Activated CD4-positive, alpha-beta T cell treated with anti-CD3 and anti-CD28 coated beads, Interleukin-2, amount 10 ng/mL, durations not matched to agents 7 days and 5 days (primary cell): ENCODE data around the gene KRTAP12-3. TPM values are rescaled to one million over a fixed set of nuclear protein-coding genes. Genes with fewer than 3 reads are reported as not detected.
"Not testable (repeated sequence)": the region's sequence is repeated elsewhere in the genome, so short reads cannot be mapped to it uniquely, and the experiment has no call there.

ENCODE experiments used
- CTCF ChIA-PET: fragments of 350-600 bp; sonication (Branson Sonifier 250); formaldehyde crosslinking; loops from one replicate; lab custom pipeline; 2021; ENCODE audit warnings: antibody characterized with exemption; lab: Charles Lee
- POLR2A ChIA-PET: fragments of 350-600 bp; sonication (Branson Sonifier 250); formaldehyde crosslinking; loops from one replicate; lab custom pipeline; 2021; ENCODE audit warnings: antibody characterized with exemption; lab: Charles Lee
- DNase-seq: peaks from one replicate; pipeline ENCODE4 v3.0.0-alpha.2; 2020
- H3K27ac Mint-ChIP-seq: one replicate; pipeline ENCODE4 v1.8.0; 2021; ENCODE audit warnings: mild to moderate bottlenecking, moderate library complexity, mixed read lengths
- H3K27me3 Mint-ChIP-seq: one replicate; pipeline ENCODE4 v1.8.0; 2021; ENCODE audit warnings: mixed read lengths
- H3K36me3 Mint-ChIP-seq: one replicate; pipeline ENCODE4 v1.8.0; 2021; ENCODE audit warnings: low read depth, mixed read lengths
- H3K4me1 Mint-ChIP-seq: one replicate; pipeline ENCODE4 v1.8.0; 2021; ENCODE audit warnings: mixed read lengths
- H3K4me3 Mint-ChIP-seq: one replicate; pipeline ENCODE4 v1.8.0; 2021; ENCODE audit warnings: mild to moderate bottlenecking, moderate library complexity, mixed read lengths
- H3K9me3 Mint-ChIP-seq: one replicate; pipeline ENCODE4 v1.8.0; 2021; ENCODE audit warnings: mixed read lengths
- total RNA-seq, 2 experiments: library from RNA; stranded (reverse); gene quantifications; one replicate each; pipeline ENCODE4 v1.2.3, GENCODE V29; 2021

KRTAP12-3 gene, protein sequence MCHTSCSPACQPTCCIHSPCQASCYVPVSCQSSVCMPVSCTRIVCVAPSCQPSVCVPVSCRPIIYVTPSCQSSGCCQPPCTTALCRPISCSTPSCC
- total RNA-seq, result not detected

DNA sequence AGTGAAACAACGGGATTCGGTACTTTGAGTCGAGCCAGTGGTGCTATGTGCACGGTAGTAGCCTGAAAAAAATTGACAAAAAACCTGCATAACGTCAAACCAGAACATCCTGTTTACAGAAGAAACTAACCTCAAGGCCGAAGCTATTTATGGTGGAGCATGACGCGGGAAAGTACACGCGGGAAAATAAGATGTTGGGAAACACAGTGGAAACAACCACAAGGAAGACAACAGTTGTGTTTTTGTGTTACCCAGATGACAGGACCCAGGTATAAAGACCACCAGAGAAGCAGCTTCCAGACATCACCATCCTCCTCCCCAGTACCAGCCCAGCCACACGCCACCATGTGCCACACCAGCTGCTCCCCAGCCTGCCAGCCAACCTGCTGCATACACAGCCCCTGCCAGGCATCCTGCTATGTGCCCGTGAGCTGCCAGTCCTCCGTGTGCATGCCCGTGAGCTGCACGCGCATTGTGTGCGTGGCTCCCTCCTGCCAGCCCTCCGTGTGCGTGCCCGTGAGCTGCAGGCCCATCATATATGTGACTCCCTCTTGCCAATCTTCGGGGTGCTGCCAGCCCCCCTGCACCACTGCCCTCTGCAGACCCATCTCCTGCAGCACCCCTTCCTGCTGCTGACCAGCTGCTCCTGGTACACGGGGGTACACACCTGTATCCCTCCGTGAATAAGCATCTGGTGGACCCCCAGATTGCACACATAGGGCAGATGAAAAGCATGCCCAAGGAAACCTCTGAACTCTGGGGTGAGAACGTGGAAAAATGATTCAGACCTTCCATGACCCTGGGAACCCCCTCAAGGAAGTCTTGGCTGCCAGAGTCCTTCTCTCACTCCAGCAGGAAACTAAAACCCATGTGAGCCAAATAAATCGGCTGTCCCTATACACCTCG lies at the start of gene KRTAP12-3:
Gene KRTAP12-3 (plus strand): TSS at position 298 of the 906 bp plus-strand sequence. CDS start 48 bp downstream, at position 346.
- POLR2A ChIA-PET, result no interaction called here
- H3K4me1 Mint-ChIP-seq, result peaks cover 61% of the 10 kb centered on the region
- peak; percentile 61 for DNase-seq
- peaks cover 67% of the 10 kb centered on the region for H3K9me3 Mint-ChIP-seq
- peak within 1 kb of the TSS; percentile 99 for H3K27ac Mint-ChIP-seq
- H3K27me3 Mint-ChIP-seq, result peaks cover 8% of the 10 kb centered on the region
- H3K4me3 Mint-ChIP-seq, result peak within 1 kb of the TSS; percentile 55
- CTCF ChIA-PET, result interaction anchor here (0.7 kb wide), 2 partner anchors 10 to 32 kb away, joined by 3 read pairs; no protein-coding TSS in a partner anchor
- peaks cover 66% of the 10 kb centered on the region for H3K36me3 Mint-ChIP-seq

DNA sequence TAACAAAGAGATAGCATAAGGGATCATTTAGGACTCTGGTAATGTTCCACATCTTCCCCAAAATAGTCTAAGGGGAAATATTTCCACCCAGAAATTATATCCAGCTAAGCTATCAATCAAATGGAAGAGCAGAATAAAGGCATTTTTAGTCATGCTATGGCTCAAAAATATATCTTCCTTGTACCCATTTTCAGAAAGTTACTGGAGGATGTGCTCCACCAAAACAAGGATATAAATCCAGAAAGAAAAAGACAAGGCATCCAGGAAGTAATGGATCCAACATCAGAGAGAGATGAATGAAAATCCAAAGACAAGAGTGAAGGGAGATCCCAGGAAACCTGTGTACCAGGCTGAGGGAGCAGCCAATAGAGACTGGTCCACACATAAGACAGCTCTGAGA lies 48.5 kb upstream of the KRTAP12-3 start:
- H3K4me1 Mint-ChIP-seq, result no peaks in the 10 kb centered on the region
- H3K27ac Mint-ChIP-seq, result no peak overlapping the region
- peaks cover 30% of the 10 kb centered on the region for H3K9me3 Mint-ChIP-seq
- POLR2A ChIA-PET, result no interaction called here
- CTCF ChIA-PET, result interaction anchor here (1.0 kb wide), 1 partner anchor 18 kb away, joined by 3 read pairs; the partner anchor contains the start of gene KRTAP10-9
- H3K27me3 Mint-ChIP-seq, result peaks cover 17% of the 10 kb centered on the region
- no peak overlapping the region for H3K4me3 Mint-ChIP-seq
- H3K36me3 Mint-ChIP-seq, result peaks cover 4% of the 10 kb centered on the region
- DNase-seq, result no peak

DNA sequence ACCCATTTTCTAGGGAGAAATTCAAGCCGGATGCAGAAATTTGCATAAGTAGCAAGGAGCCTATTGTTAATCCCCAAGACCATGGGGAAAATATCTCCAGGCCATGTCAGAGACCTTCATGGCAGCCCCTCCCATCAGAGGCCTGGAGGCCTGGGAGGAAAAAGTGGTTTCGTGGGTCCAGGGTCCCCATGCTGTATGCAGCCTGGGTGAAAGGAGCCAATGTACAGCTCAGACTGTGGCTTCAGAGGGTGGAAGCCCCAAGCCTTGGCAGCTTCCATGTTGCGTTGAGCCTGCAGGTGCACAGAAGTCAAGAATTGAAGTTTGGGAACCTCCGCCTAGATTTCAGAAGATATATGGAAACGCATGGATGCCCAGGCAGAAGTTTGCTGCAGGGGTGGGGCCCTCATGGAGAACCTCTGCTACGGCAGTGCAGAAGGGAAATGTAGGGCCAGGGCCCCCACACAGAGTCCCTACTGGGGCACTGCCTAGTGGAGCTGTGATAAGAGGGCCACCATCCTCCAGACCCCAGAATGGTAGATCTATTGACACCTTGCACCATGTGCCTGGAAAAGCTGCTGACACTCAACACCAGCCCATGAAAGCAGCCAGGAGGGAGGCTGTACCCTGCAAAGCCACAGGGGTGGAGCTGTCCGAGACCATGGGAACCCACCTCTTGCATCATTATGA lies 47.4 kb upstream of the KRTAP12-3 start:
- CTCF ChIA-PET, POLR2A ChIA-PET, H3K4me3 Mint-ChIP-seq, H3K27ac Mint-ChIP-seq, DNase-seq, H3K4me1 Mint-ChIP-seq, H3K36me3 Mint-ChIP-seq: not testable (repeated sequence)
- Mint-ChIP-seq H3K9me3 (peaks cover 23% of the 10 kb centered on the region), H3K27me3 (peaks cover 11% of the 10 kb centered on the region)

DNA sequence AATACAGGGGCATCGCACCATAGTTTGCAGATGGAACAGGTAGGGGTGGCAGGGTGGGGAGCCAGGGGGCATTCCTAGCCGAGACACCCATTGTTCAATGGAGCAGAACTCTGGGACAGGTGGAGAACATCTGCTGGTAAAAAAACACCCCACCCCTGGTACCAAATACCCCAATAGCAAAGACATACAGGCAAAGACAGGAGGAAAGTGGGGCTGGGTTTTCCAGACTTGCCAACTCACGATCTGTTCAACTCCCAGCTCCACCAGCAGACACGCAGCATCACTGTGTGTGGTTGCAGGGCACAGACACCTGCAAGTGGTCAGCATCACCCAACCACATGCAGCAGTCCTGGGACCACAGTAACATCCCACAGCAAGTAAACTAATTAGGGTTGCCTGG lies 46.2 kb upstream of the KRTAP12-3 start:
- Mint-ChIP-seq H3K27ac (no peak overlapping the region), H3K27me3 (peaks cover 6% of the 10 kb centered on the region), H3K4me3 (no peak overlapping the region), H3K36me3 (peaks cover 4% of the 10 kb centered on the region), H3K4me1 (peaks cover 5% of the 10 kb centered on the region), H3K9me3 (peaks cover 23% of the 10 kb centered on the region)
- ChIA-PET POLR2A (no interaction called here), CTCF (no interaction called here)
- no peak for DNase-seq

DNA sequence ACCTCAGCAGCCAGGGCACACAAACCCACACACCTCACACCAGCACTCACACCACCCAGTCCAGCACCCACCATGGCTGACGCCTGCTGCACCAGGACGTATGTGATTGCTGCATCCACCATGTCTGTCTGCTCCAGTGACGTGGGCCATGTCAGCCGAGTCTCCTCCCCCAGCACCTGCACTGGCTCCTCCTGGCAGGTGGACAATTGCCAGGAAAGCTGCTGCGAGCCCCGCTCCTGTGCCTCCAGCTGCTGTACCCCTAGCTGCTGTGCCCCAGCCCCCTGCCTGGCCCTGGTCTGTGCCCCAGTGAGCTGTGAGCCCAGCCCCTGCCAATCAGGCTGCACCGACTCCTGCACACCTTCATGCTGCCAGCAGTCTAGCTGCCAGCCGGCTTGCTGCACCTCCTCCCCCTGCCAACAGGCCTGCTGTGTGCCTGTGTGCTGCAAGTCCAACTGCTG lies 45.7 kb upstream of the KRTAP12-3 start, which contains the start of gene KRTAP10-8:
Gene KRTAP10-8 (plus strand): TSS at position 51 of the 458 bp plus-strand sequence. CDS start 22 bp downstream, at position 73.
- Mint-ChIP-seq H3K4me1 (peaks cover 5% of the 10 kb centered on the region), H3K4me3 (no peak within 1 kb of the TSS), H3K27me3 (peaks cover 4% of the 10 kb centered on the region), H3K27ac (no peak within 1 kb of the TSS), H3K36me3 (peaks cover 4% of the 10 kb centered on the region), H3K9me3 (peaks cover 23% of the 10 kb centered on the region)
- POLR2A ChIA-PET, result no interaction called here
- no peak for DNase-seq
- CTCF ChIA-PET, result no interaction called here

DNA sequence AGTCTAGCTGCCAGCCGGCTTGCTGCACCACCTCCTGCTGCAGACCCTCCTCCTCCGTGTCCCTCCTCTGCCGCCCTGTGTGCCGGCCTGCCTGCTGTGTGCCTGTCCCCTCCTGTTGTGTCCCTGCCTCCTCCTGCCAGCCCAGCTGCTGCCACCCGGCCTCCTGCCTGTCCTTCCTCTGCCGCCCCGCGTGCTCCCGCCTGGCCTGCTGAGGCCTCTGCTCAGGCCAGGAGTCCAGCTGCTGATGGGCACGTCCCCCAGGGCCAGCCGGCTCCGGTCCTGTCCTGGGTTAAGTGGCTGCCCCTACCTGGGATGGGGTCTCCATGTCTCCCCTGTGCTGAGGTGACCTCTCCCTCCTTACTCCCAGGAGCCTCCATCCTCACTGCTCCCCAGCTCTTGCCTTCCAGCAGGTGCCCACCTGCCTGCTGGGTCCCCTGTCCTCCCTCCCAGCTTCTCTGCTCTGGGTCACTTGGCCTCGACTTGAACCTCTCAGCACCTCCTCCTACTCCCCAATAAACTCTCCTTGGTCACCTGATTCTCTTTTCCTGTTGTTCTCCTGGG lies 45.0 kb upstream of the KRTAP12-3 start:
- Mint-ChIP-seq H3K27me3 (peaks cover 3% of the 10 kb centered on the region), H3K27ac (no peak overlapping the region), H3K9me3 (peaks cover 24% of the 10 kb centered on the region), H3K4me3 (no peak overlapping the region), H3K36me3 (peaks cover 4% of the 10 kb centered on the region), H3K4me1 (peaks cover 6% of the 10 kb centered on the region)
- DNase-seq, result no peak
- CTCF ChIA-PET, result no interaction called here
- POLR2A ChIA-PET, result no interaction called here

DNA sequence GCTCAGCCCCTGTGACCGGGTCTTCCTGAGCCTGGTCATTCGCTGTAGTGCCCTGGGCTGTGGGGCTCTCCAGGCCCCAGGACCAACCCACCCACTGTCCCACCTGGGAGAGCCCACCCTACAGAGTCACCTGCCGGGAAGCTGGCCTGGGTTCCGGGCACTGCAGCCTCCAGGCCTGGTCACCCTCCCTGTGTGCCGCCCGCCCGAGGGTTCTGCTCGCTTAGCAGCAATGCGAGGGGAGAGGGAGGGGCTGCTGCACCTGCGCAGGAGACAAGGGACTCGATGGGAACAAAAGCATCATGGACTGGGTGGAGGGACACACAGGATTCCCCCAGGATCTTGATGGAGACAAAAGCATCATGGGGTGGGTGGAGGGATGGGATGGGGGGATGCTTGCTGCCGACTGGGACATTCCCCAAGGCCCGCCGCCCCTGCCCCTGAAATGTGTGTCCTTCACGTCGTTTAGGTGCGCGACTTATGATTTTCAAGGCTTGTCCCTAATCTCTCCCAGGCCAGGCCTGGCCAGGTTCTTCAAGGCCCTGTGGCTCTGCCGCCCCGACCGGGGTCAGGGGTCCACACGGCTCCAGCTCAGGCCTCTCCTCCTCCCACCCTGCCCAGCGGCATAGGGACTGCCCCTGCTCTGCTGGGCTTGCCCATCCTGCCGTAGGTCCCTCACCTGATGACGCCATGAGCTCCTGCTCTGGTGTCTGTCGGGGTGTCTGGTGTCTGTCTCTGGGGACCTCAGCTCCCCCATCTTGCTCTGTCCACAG lies 44.2 kb upstream of the KRTAP12-3 start:
- peaks cover 1% of the 10 kb centered on the region for H3K27me3 Mint-ChIP-seq
- POLR2A ChIA-PET, result no interaction called here

DNA sequence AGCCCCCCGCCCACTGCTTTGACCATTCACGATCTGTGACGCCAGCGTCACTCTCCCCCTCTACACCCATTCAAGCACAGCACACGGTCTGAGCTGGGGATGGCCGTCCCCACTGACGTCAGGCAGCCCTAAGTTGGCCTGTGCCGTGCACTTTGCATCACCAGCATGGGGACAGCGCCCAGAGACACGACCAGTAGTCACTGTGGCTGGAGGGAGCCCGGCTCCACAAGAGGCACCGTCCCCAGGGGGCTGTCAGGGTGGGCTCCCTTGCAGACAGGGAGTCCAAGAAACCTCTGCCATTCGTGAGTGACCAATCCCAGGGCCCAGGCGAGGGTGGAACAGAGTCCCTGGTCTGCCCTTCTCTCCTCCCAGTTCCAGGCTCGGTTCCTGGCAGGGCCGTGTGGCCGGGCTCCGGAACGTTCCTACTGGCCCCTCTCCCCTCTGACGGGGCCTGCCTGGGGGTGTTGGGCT lies 43.5 kb upstream of the KRTAP12-3 start:
- peaks cover 15% of the 10 kb centered on the region for H3K36me3 Mint-ChIP-seq
- peaks cover 1% of the 10 kb centered on the region for H3K27me3 Mint-ChIP-seq
- ChIA-PET CTCF (no interaction called here), POLR2A (no interaction called here)
- H3K27ac Mint-ChIP-seq, result no peak overlapping the region
- DNase-seq, result no peak
- H3K9me3 Mint-ChIP-seq, result peaks cover 34% of the 10 kb centered on the region
- H3K4me1 Mint-ChIP-seq, result peaks cover 20% of the 10 kb centered on the region
- no peak overlapping the region for H3K4me3 Mint-ChIP-seq

More for the DNA sequence above, 44.2 kb upstream of the KRTAP12-3 start:
- Mint-ChIP-seq H3K9me3 (peaks cover 31% of the 10 kb centered on the region), H3K4me3 (no peak overlapping the region), H3K36me3 (peaks cover 9% of the 10 kb centered on the region), H3K27ac (no peak overlapping the region), H3K4me1 (peaks cover 14% of the 10 kb centered on the region)
- CTCF ChIA-PET, result no interaction called here
- DNase-seq, result no peak

DNA sequence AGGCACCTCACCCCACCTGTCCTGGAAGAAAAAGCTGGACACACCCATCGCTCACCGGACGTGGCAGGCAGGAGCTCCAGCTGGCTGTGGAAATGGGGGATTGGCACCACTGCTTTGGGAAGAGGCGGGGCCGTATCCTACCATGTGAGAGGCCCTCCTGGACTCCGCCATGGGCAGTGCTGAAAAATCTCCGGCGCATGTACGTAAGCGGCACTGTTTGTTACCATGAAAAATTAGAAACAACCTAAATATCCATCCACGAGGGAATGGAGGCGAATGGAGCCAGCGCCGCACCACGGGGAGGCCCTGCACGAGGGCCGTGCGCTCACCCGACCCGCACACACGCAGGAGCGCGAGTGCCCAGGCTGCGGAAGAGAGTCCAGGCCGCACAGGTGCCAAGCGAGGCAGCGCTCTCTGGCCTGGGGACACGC lies 42.8 kb upstream of the KRTAP12-3 start:
- CTCF ChIA-PET, result interaction anchor here (0.6 kb wide), 2 partner anchors 14 to 380 kb away, joined by 4 to 5 read pairs; no protein-coding TSS in a partner anchor
- no peak for DNase-seq
- H3K4me1 Mint-ChIP-seq, result peaks cover 28% of the 10 kb centered on the region

DNA sequence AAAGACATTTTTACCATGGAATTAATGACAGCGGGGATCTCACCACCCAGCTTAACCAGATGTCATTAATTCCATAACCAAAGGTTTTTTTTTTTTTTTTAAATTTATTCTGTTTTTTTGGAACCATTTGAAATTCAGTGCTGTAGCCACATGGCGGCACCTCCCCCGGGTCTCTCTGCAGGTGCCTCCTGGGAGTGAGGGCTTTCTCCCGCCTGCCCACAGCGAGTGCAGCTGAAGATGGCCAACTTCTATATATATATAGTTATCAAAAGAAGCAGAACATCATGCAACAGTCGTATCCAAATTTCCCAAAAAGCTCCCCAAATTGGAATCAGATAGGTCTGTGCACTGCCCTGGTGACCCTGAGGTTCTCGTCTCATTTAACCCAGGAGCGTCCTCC lies 42.3 kb upstream of the KRTAP12-3 start:
- POLR2A ChIA-PET, result no interaction called here
- CTCF ChIA-PET, result interaction anchor here (0.6 kb wide), 2 partner anchors 14 to 380 kb away, joined by 4 to 5 read pairs; no protein-coding TSS in a partner anchor
- peaks cover 30% of the 10 kb centered on the region for H3K4me1 Mint-ChIP-seq
- H3K27ac Mint-ChIP-seq, result no peak overlapping the region
- H3K36me3 Mint-ChIP-seq, result peaks cover 26% of the 10 kb centered on the region
- peaks cover 34% of the 10 kb centered on the region for H3K9me3 Mint-ChIP-seq
- no peak overlapping the region for H3K4me3 Mint-ChIP-seq
- H3K27me3 Mint-ChIP-seq, result no peaks in the 10 kb centered on the region
- no peak for DNase-seq

More for the DNA sequence above, 42.8 kb upstream of the KRTAP12-3 start:
- H3K4me3 Mint-ChIP-seq, result no peak overlapping the region
- H3K36me3 Mint-ChIP-seq, result peaks cover 23% of the 10 kb centered on the region
- POLR2A ChIA-PET, result no interaction called here
- peaks cover 34% of the 10 kb centered on the region for H3K9me3 Mint-ChIP-seq
- no peak overlapping the region for H3K27ac Mint-ChIP-seq
- no peaks in the 10 kb centered on the region for H3K27me3 Mint-ChIP-seq

DNA sequence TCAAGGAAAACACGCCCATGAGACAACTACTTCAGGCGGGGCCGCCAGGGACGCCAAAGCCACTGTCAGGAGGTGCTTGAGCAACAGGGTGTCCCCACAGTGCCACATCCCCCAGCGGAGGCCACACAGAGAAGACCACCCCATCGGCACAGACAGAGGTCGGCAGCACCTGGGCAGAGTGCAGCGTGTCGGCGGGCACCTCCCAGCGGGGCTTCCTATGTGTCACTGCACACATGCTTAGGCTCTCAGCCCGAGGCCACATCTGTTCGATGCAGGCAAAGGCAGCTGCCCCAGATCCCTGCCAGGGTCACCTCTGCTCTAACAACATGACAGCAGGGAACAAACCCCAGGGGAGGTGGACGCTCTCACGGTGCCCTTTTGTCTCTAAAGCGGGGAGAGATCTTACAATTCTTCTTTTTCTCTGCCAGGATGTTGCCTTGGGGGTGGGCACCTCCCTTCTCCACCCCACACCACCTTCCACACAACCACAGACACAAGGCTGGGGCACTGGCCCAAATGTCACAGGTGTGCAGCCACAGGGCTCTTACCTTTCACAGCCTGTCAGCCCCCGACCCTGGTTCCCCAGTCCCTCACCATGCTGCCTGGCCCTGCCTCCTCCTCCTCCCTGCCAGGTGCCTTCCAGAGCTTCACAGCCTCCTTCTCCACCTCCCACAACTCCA lies 41.7 kb upstream of the KRTAP12-3 start:
- Mint-ChIP-seq H3K4me1 (peaks cover 30% of the 10 kb centered on the region), H3K27me3 (no peaks in the 10 kb centered on the region), H3K36me3 (peaks cover 31% of the 10 kb centered on the region), H3K27ac (peak overlapping the region; percentile 48), H3K9me3 (peaks cover 35% of the 10 kb centered on the region), H3K4me3 (no peak overlapping the region)
- POLR2A ChIA-PET, result no interaction called here
- CTCF ChIA-PET, result no interaction called here
- DNase-seq, result no peak
